CD1c-positive myeloid dendritic cell (primary cell): Measurements from ENCODE around the gene RTF1.

Experiments
- DNase-seq: peaks from one replicate; pipeline ENCODE4 v3.0.0-alpha.2; 2016; ENCODE audit errors: extremely low spot score

Gene RTF1

DNA sequence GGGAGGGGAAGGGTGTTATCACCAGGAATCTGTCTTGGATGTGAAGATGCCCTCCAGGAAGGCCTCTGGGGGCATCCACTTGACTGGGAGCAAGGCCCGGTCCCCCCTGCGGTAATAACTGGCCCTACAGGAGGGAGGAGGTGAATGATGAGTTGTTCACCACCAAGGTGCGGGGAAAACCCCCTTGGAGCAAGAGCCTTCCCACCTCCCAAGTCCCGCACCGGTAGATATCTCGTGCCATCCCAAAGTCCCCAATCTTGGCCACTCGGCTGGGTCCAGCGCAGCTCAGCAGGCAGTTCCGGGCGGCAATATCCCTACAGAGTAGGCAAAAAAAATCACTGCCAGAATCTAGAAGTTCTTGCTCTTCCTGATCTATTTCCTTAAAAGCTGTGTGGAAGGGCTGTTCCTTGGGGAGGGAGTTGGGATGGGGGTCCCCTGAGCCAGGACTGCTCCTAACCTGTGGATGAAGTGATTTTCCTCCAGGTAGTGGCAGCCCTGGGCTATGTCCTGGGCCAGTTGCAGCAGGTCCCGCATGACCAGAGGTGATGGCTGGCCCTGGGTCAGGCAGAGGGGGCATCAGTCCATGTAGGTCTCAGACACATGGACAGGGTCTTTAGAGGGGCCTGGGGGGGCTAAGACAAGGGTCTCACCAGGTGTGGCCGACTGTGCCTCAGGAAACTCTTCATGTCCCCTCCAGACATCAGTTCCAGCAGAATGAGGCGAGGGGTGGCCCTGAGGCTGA lies 88.0 kb downstream of the RTF1 start:
- DNase-seq, result no peak

DNA sequence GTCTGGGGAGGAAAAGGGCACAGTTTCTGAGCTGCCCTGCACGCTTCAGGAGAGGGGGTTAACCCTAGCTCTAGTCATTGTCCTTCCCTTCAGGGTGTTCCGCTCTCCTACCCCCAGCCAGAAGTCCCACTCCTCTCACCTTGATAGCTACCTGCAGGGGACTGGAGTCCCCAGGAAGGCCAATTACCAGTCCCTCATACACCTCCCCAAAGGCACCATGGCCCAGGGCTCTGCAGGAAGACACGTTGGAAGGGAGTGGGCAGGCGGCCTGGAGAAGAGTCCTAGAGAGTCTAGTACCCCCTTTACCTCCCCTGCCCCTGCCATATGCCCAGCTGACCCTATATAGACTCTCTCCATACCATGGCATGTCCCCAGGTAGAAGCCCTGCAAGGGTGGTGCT lies 88.9 kb downstream of the RTF1 start:
- no peak for DNase-seq

DNA sequence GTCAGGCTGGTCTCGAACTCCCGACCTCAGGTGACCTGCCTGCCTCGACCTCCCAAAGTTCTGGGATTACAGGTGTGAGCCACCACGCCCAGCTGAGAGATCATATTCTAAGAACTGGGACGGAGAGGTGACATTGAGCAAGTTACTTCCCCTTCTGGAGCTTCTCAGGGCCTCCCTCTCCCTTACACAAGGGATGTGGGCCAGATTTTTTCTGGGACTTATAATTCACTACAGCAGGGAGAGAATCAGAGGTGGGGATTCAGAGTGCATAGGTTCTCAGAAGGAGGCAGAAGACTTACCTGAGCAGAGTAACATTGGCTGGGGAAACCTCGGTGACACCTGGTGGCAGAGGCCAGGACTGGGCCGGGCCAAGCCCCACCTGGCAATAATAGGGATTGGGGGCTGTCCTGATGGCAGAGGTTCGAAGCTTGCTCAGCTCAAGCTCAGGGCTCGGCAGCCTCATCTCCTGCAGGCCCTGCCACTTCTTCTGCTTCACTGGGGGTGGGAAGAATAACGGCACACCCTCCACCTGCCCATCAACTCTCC lies 90.0 kb downstream of the RTF1 start:
- DNase-seq, result no peak

DNA sequence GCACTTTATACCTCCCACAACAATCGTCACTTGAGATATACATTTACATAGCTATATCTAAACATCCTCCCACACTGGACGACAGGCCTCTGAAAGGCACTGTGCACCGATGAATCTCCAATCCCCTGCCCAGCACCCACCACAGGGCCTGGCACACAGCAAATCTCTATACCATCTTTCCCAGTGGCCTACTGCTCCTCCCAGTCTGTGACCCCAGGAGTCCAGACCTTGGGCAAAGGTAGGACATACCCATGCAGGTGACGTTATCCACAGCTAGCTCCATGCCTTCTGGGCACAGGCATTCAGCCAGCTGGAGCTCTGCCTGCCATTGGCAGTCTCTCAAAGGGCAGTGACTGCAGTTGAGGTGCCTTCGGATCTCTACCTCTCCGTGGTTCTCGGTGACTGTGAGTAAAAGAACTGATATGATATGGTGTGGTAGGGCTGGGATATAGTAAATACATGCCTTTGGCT lies 91.0 kb downstream of the RTF1 start:
- DNase-seq, result no peak

GRCh38 chr15:41510728-41511127 lies 93.8 kb downstream of the RTF1 start:
- DNase-seq, result no peak

GRCh38 chr15:41511331-41511898 lies 94.5 kb downstream of the RTF1 start:
- DNase-seq, result no peak

GRCh38 chr15:41511899-41512369 lies 95.0 kb downstream of the RTF1 start:
- DNase-seq, result no peak

DNA sequence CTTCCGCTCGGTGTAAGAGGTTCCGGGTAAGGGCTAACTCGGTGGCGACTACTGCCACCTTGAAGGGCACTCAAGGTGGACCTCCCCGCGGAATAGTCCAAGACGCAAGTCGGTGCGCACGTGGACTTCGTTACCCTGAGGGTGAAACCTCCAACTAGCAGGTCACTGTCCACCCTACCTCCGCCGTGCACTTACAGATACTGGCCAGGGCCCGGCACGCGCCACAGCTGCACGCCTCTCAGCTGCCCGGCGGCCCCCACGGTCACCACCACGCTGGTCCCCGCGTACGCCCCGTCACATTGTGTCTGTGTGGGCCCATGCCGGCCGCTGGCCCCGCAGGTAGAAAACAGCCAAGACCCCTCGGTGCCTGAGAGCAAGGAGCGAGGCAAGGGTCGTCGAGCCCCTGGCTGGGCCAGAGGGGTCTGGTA lies 95.6 kb downstream of the RTF1 start:
- no peak for DNase-seq

DNA sequence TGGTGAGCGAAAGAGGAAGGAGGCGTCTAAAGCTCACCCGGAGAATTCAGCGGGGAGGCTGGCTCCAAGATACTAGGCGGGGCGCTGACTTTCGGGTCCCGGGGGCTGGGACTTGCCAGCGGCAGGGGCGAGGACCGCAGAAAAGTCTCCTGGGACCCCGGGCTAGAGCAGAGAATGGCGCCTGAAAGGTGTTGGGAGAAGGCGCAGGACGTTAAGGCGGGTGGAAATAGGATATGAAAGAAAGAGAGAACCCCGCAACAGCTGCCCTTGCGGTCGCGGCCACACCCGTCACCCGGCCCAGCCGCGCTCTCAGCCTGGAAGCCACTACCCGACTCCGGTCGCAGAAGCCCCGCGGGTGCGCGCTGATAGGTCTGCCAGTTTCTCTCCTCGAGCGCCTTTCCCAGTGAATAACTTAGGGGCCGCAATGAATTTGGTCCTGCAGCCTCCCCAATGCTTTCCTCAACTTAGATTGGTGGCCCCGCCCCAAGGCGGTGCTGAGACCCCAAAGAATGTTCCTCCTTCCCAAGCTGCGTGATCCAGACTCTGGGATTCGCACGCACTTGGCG lies 96.1 kb downstream of the RTF1 start:
- peak; percentile 46 for DNase-seq

GRCh38 chr15:41513506-41514227 lies 96.8 kb downstream of the RTF1 start, which contains the start of gene LTK:
TSS of gene LTK (minus strand) at chr15:41513827. CDS start at chr15:41513709, 118 bp downstream.
- no peak for DNase-seq

GRCh38 chr15:41517895-41518449 lies 101.1 kb downstream of the RTF1 start:
- DNase-seq, result no peak

- no peak for DNase-seq
Observed at GRCh38 chr15:41520636-41521035, 103.7 kb downstream of the RTF1 start.

DNA sequence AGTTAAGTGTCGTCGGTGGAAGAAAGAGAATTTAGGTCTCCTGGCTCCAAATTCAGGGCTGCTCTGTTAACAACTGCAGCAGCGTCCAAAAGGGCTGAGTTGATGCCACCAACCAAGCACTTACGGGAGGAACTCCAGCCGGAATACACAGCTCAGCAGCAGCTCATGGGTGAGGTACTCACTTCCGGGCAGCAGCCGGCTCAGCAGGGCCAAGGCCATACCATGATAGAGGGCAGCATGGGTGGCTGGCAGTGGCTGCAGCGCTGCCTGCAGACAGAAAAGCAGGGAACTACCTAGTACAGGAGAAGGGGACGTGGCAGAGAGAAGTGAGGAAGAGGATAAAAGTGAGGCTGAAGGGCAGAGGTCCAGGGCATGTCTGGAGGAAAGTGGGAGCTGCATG lies 104.7 kb downstream of the RTF1 start:
- DNase-seq, result no peak

DNA sequence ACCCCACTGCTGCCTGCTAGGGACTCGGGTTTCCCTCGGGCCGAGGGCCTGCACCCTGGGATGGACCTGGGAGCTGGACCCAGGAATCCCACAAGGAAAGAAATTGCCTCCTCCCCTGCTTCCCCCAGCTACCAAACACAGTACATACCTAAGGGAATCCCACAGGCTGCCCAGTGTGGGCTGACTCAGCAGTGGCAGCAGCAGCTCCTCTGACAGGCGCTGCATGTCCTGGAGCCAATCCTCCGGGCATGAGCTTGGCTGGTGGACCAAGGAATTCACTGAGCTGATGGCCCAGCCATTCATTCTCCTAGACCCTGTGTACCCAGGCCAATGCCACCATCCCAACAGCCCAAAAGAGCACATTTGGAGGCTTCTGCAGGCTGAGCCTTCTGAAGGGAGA lies 106.2 kb downstream of the RTF1 start:
- no peak for DNase-seq

DNA sequence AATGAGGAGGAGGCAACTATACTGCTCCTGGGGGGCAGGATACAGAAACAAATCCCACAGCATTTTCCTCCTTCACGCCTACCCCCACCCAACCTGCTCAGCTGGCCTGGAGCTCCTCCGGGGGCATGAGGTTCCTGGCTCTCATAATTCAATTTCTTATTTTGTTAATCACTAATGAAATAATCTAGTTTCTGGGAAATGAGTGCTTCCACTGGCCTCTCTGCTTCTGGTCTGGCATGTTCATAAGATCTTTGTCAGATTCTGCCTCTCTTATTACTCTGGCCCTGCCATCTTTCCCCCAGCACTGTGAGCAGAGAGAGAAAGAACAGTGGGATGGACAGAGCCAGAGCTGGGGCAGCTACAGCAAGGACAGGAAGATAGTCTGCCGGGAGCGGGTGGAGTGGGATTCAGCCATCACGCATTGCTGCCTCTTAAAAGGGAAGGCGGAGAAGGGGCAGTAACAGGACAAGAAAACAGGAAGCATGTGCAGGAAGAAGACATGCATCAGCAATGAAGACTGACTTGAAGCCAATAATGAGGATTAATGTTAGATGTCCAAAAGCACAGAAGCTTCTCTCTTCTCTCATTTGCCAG lies 113.6 kb downstream of the RTF1 start:
- no peak for DNase-seq
